Body of pancreas (tissue), 4 donors: ENCODE results near the gene AGAP5. TPM values are rescaled to one million over a fixed set of nuclear protein-coding genes. Genes with fewer than 3 reads are reported as not detected.
"Not testable (repeated sequence)": the region's sequence is repeated elsewhere in the genome, so short reads cannot be mapped to it uniquely, and the experiment has no call there.

Experiments
- ATAC-seq: fragments of 150-250 bp; one replicate; pipeline ENCODE4 v1.9.1; 2016
- DNase-seq, 4 donors: peaks; one replicate each; pipeline ENCODE4 v3.0.0-alpha.2; 2019
- H3K27ac ChIP-seq, 4 donors: fragments of 200-600 bp; sonication (generic); 1 replicate in 3 of 4; 2 replicates in 1 of 4; pipeline versions ENCODE4 v1.5.1 to v1.6.1; 2016 to 2019; ENCODE audit warnings: mild to moderate bottlenecking in 1 of 4, mixed read lengths in 1 of 4, moderate library complexity in 1 of 4
- H3K27me3 ChIP-seq, 2 donors: fragments of 200-600 bp; sonication (generic); one replicate each; pipeline ENCODE4 v1.6.0; 2016; ENCODE audit warnings: mild to moderate bottlenecking in 1 of 2
- H3K36me3 ChIP-seq, 2 donors: fragments of 200-600 bp; sonication (generic); replicated peaks in 1 of 2; 2 replicates each; pipeline ENCODE4 v1.5.1; 2016; ENCODE audit warnings: low read depth in 2 of 2; ENCODE audit not compliant: insufficient read depth in 1 of 2
- H3K4me1 ChIP-seq: fragments of 200-600 bp; sonication (generic); one replicate; pipeline ENCODE4 v1.6.0; 2016
- H3K4me3 ChIP-seq, 2 donors: fragments of 200-600 bp; sonication (generic); 1 replicate in 1 of 2; 2 replicates in 1 of 2; pipeline ENCODE4 v1.5.1; 2016 to 2019
- H3K9me3 ChIP-seq, 3 donors: fragments of 200-600 bp; sonication (generic); 1 replicate in 2 of 3; 2 replicates in 1 of 3; pipeline ENCODE4 v1.5.1; 2016
- CTCF ChIP-seq, 7 experiments: fragments of 450-650 bp in 4 of 7; fragments of 200-600 bp in 3 of 7; sonication (generic) in 3 of 7; IDR thresholded peaks; one replicate each; pipeline ENCODE4 v1.5.1; 2016 to 2019; ENCODE audit warnings: antibody characterized with exemption in 7 of 7
- POLR2A ChIP-seq, 3 donors: fragments of 450-650 bp; IDR thresholded peaks; one replicate each; pipeline ENCODE4 v1.6.1; 2016; ENCODE audit warnings: antibody characterized with exemption in 3 of 3, mild to moderate bottlenecking in 2 of 3
- WGBS, 2 donors: methylation state at CpG; one replicate each; pipeline ENCODE4 v1.1.5; 2017; 5-methylcytosine and 5-hydroxymethylcytosine counted together
- intact Hi-C: fragments of 100-400 bp; cut with DNase I; formaldehyde crosslinking; loops from one replicate; pipeline ENCODE4 v1.15.1; 2023
- total RNA-seq, 2 donors: library from RNA; depleted of rRNA; stranded (reverse); fragments of >200 nt; gene quantifications; one replicate each; pipeline ENCODE4 v1.1.0, GENCODE V29; 2016

Gene AGAP5
- total RNA-seq, 2 donors from 2014 or later = 13.5 to 25.1 TPM

DNA sequence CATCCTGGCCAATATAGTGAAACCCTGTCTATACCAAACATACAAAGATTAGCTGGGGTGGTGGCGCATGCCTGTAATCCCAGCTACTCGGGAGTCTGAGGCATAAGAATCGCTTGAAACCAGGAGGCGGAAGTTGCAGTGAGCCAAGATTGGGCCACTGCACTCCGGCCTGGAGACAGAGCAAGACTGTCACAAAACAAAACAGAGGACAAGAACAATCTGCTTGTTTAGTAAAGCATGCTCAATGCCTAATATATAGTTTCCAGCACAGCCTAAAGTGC lies 44.5 kb upstream of the AGAP5 start:
- Histone ChIP-seq H3K9me3 (no peaks in the 10 kb centered on the region), H3K27me3 (no peaks in the 10 kb centered on the region), H3K36me3 (peaks cover 0 to 7% of the 10 kb centered on the region in 2 donors), H3K4me3 (no peak overlapping the region), H3K4me1 (peaks cover 35% of the 10 kb centered on the region), H3K27ac (no peak overlapping the region)
- TF ChIP-seq POLR2A (IDR thresholded peaks at IDR 0.05) = no peak
- TF ChIP-seq CTCF (IDR thresholded peaks at IDR 0.05) = no peak
- DNase-seq (no peak), ATAC-seq (no peak)
- intact Hi-C loops = no loop called here
- 86 to 99% methylated on average over 5 of the region's 5 CpGs for WGBS, 2 donors

- intact Hi-C loops, H3K36me3 ChIP-seq, H3K9me3 ChIP-seq, DNase-seq, H3K4me3 ChIP-seq, ATAC-seq, H3K27me3 ChIP-seq, H3K27ac ChIP-seq: not testable (repeated sequence)
- WGBS, 2 donors = 92 to 96% methylated on average over 15 to 18 of the region's 18 CpGs
- peaks cover 28% of the 10 kb centered on the region for H3K4me1 ChIP-seq
These were observed 42.8 kb upstream of the AGAP5 start for GRCh38 chr10:73740501-73741254.

DNA sequence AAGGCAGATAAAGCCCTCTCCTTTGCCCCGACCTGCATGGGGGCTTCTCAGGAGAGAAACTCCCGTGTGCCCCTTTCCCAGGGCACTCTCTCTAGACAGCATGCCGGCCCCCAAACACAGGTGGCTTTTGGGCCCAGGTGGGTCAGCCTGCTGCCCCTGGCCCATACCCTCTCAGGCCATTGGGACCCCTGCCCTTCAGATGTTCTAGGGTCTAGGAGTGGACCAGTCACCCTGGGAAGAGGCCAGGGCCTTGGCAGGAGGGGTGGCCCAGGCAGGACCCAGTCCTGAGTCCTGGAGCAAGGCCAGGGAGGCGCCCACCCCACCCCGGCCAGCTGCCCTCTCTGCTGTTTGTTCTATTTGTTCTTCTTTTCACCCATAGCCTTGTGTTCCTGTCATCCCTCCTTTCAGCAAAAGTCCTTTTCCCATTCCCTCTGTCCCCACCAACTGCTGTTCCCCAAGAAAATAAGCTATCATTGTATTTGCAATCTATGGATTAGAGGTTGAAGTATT lies 36.9 kb upstream of the AGAP5 start:
- H3K9me3 ChIP-seq = no peaks in the 10 kb centered on the region
- no peak for DNase-seq
- H3K27me3 ChIP-seq = no peaks in the 10 kb centered on the region
- intact Hi-C loops = no loop called here
- ATAC-seq = no peak
- H3K4me1 ChIP-seq = peaks cover 29% of the 10 kb centered on the region
- TF ChIP-seq POLR2A (IDR thresholded peaks at IDR 0.05) (no peak), CTCF (IDR thresholded peaks at IDR 0.05) (no peak)
- no peak overlapping the region for H3K4me3 ChIP-seq
- 75 to 77% methylated on average over 5 of the region's 5 CpGs for WGBS, 2 donors
- H3K36me3 ChIP-seq = peaks cover 0 to 2% of the 10 kb centered on the region in 2 donors
- H3K27ac ChIP-seq = no peak overlapping the region

DNA sequence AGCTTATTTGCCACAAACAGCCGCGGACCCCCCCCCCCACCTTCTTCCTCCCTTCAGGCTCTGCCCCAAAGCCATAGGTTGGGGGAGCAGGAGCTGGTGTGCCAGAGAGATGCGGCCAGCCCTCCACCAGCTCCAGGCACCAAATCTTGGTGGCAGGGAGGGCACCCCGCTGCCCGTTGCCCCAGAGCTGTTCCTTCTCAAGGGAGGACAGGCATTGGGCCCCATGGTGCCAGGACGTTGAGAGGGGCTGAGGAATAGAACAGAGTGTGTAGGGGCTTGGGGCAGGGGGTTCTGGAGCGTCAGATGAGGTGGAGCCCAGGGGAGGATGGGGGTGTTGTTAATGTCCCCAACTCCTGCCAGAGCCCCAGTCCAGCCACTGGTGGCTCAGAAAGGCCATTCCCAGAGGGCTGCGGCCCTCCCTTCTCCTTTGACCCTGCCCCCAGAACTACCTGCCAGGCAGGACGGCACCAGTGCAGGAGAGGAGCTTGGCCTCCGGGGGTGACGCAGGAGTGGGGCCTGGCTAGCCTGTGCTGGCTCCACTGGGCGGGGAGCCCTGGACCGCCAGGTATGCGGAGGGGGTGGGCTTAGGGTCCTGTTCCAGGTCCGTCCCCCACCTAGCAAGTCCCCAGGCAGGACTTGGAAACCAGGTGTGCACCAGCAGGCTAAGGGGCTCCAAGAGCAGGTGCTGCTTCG lies 36.3 kb upstream of the AGAP5 start:
- 73 to 79% methylated on average over 3 to 14 of the region's 16 CpGs for WGBS, 2 donors

More for the DNA sequence above, 36.3 kb upstream of the AGAP5 start:
- TF ChIP-seq CTCF (IDR thresholded peaks at IDR 0.05) = no peak
- no peak for TF ChIP-seq POLR2A (IDR thresholded peaks at IDR 0.05)
- intact Hi-C loops = no loop called here
- Histone ChIP-seq H3K4me1 (peaks cover 29% of the 10 kb centered on the region), H3K4me3 (no peak overlapping the region), H3K36me3 (peaks cover 0 to 2% of the 10 kb centered on the region in 2 donors), H3K27ac (no peak overlapping the region), H3K9me3 (no peaks in the 10 kb centered on the region), H3K27me3 (no peaks in the 10 kb centered on the region)
- ATAC-seq = no peak
- no peak for DNase-seq
